ENCODE measurements around the gene ARHGAP45. TPM values are rescaled to one million over a fixed set of nuclear protein-coding genes. Genes with fewer than 3 reads are reported as not detected.

Gene ARHGAP45
- total and polyA plus RNA-seq, 8 donors = 5.1 to 21.6 (median 11.2) TPM

DNA sequence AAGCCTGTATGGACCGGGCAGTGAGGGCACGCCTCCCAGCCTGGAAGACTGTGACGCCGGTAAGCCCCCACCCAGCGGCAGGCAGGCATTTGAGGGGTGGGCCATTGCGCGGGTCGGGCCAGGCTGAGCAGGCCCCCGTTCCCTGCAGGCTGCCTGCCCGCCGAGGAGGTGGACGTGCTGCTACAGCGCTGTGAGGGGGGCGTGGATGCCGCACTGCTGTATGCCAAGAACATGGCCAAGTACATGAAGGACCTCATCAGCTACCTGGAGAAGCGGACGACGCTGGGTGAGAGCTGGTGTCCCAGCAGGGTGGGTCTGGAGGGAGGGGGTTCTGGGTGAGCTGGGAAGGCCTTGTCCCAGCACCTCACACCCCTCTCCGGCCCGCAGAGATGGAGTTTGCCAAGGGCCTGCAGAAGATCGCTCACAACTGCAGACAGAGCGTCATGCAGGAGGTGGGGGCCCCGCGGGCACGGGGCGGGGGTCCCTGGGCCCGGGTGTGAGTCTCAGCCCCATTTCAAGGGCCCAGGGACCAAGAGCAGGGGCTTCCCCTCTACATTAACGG, 7.1 kb downstream of the ARHGAP45 start:
- Histone ChIP-seq H3K27ac (no peak overlapping the region), H3K4me1 (peaks cover 0 to 10% (median 0%) of the 10 kb centered on the region in 3 donors), H3K9me3 (no peaks in the 10 kb centered on the region), H3K27me3 (peaks cover 0 to 17% (median 0%) of the 10 kb centered on the region in 4 donors), H3K36me3 (no peaks in the 10 kb centered on the region), H3K4me3 (no peak overlapping the region)
- no peak for TF ChIP-seq CTCF (IDR thresholded peaks at IDR 0.05)
- peak in 1 of 6 donors; percentile 82 for DNase-seq
- WGBS, 2 donors = 70 to 82% methylated on average over 26 to 28 of the region's 28 CpGs
- FAIRE-seq = no peak
- ATAC-seq = no peak
- intact Hi-C loops (cut with DNase I) = no loop called here

DNA sequence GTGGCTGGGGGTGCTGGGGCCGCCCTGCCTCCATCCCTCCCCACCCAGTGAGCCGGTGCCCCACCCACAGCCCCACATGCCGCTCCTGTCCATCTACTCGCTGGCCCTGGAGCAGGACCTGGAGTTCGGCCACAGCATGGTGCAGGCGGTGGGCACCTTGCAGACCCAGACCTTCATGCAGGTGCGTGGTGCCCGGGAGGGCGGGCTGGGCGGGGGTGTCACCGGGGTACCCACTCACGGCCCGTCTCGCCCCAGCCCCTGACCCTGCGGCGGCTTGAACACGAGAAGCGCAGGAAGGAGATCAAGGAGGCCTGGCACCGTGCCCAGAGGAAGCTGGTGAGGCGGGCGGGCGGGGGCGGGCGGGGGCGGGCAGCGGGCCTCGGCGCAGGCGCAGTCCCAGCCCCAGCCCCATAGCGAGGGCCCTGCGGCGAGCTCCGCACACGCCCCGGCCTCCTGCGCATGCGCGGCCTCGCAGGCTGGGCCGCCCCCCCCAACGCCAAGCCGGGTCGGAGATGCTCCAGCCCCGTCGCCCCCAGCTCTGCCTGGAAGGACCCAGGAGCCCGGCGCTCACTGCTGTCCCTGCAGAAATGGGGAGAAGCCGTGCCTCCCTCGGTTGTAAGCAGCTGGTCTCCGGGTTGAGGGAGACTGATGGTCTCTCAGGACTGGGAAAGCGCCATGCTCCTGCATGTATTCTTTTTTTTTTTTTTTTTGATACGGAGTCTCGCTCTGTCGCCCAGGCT, 7.7 kb downstream of the ARHGAP45 start:
- peak in 5 of 6 donors; percentile 45 to 91 (median 78) for DNase-seq
- no peak for TF ChIP-seq CTCF (IDR thresholded peaks at IDR 0.05)
- intact Hi-C loops (cut with DNase I) = no loop called here
- no peak for FAIRE-seq
- H3K4me1 ChIP-seq = peaks cover 0 to 10% (median 0%) of the 10 kb centered on the region in 3 donors
- H3K36me3 ChIP-seq = no peaks in the 10 kb centered on the region
- H3K27me3 ChIP-seq = peaks cover 0 to 14% (median 0%) of the 10 kb centered on the region in 4 donors
- ATAC-seq = peak in 3 of 4 donors; percentile 4 to 47 (median 38)
- H3K4me3 ChIP-seq = no peak overlapping the region
- peak overlapping the region in 1 of 4 donors; percentile 59 for H3K27ac ChIP-seq
- 61 to 65% methylated on average over 39 to 54 of the region's 54 CpGs for WGBS, 2 donors
- H3K9me3 ChIP-seq = no peaks in the 10 kb centered on the region

- Histone ChIP-seq H3K27ac (peak overlapping the region in 1 of 4 donors; percentile 59), H3K36me3 (no peaks in the 10 kb centered on the region), H3K4me1 (peaks cover 0 to 10% (median 0%) of the 10 kb centered on the region in 3 donors), H3K9me3 (no peaks in the 10 kb centered on the region), H3K27me3 (peaks cover 0 to 1% (median 0%) of the 10 kb centered on the region in 4 donors), H3K4me3 (no peak overlapping the region)
- WGBS, 2 donors = 77 to 89% methylated on average over 4 of the region's 4 CpGs
- ATAC-seq (no peak), DNase-seq (no peak), FAIRE-seq (no peak)
- no peak for TF ChIP-seq CTCF (IDR thresholded peaks at IDR 0.05)
- intact Hi-C loops (cut with DNase I) = no loop called here
Measured at GRCh38 chr19:1076046-1076386, 9.0 kb downstream of the ARHGAP45 start.

DNA sequence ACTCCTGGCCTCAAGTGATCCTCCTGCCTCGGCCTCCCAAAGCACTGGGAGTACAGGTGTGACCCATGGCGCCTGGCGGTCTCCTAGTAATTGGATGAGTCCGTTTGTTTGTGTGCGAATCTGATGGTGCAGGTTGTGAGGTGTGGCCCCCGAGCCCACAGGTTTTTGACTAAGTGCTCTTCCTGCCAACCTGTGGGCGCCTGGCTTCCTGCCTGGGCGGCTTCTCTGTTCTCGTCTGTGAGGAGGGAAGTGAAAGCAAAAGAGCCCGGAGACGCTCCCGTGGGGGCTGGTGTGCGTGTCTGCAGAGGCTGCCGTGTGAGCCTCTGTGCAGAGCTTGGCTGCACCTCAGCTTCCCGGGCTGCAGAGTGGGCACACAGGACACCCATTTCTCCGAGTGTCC, 10.0 kb downstream of the ARHGAP45 start:
- DNase-seq = peak in 3 of 6 donors; percentile 61 to 71 (median 66)
- peak in 3 of 4 donors; percentile 5 to 17 (median 15) for ATAC-seq
- H3K4me3 ChIP-seq = no peak overlapping the region
- H3K36me3 ChIP-seq = no peaks in the 10 kb centered on the region
- H3K9me3 ChIP-seq = no peaks in the 10 kb centered on the region
- no peak for TF ChIP-seq CTCF (IDR thresholded peaks at IDR 0.05)
- peaks cover 0 to 10% (median 0%) of the 10 kb centered on the region in 3 donors for H3K4me1 ChIP-seq
- intact Hi-C loops (cut with DNase I) = no loop called here
- no peaks in the 10 kb centered on the region for H3K27me3 ChIP-seq
- 64 to 75% methylated on average over 16 of the region's 16 CpGs for WGBS, 2 donors
- peak overlapping the region in 1 of 4 donors; percentile 22 for H3K27ac ChIP-seq
- no peak for FAIRE-seq
